ENCODE data around the gene OR2G2. TPM values are rescaled to one million over a fixed set of nuclear protein-coding genes. Genes with fewer than 3 reads are reported as not detected.

The OR2G2 gene
- total RNA-seq, 1 experiment from 2014 or later, result not detected

GRCh38 chr1:247552231-247552630 is 35.9 kb upstream of the OR2G2 start:
- POLR2A ChIA-PET, result no interaction called here

GRCh38 chr1:247557926-247558674 is 30.1 kb upstream of the OR2G2 start:
- Mint-ChIP-seq H3K36me3 (ENCODE audit: insufficient read depth, unreplicated experiment) (no peaks in the 10 kb centered on the region), H3K27ac (ENCODE audit: low read depth, unreplicated experiment) (no peak overlapping the region), H3K9me3 (ENCODE audit: unreplicated experiment) (no peaks in the 10 kb centered on the region), H3K4me1 (ENCODE audit: insufficient read depth, unreplicated experiment) (no peaks in the 10 kb centered on the region), H3K4me3 (ENCODE audit: unreplicated experiment) (no peak overlapping the region), H3K27me3 (ENCODE audit: insufficient read depth, unreplicated experiment) (no peaks in the 10 kb centered on the region)
- no peak for DNase-seq (ENCODE audit: unreplicated experiment)
- POLR2A ChIA-PET, result no interaction called here
- CTCF ChIA-PET, result no interaction called here
- intact Hi-C loops (cut with micrococcal nuclease), result no loop called here
- no TSS peak for BruUV-seq (replicated peaks)
- no peak for TF ChIP-seq CTCF (IDR thresholded peaks at IDR 0.05; ENCODE audit: unreplicated experiment)

More at GRCh38 chr1:247552231-247552630, 35.9 kb upstream of the OR2G2 start:
- Mint-ChIP-seq H3K4me3 (ENCODE audit: unreplicated experiment) (no peak overlapping the region), H3K27me3 (ENCODE audit: insufficient read depth, unreplicated experiment) (no peaks in the 10 kb centered on the region), H3K4me1 (ENCODE audit: insufficient read depth, unreplicated experiment) (peaks cover 6% of the 10 kb centered on the region), H3K9me3 (ENCODE audit: unreplicated experiment) (peaks cover 8% of the 10 kb centered on the region), H3K27ac (ENCODE audit: low read depth, unreplicated experiment) (no peak overlapping the region), H3K36me3 (ENCODE audit: insufficient read depth, unreplicated experiment) (no peaks in the 10 kb centered on the region)
- no TSS peak for BruUV-seq (replicated peaks)
- no peak for DNase-seq (ENCODE audit: unreplicated experiment)
- no peak for TF ChIP-seq CTCF (IDR thresholded peaks at IDR 0.05; ENCODE audit: unreplicated experiment)
- CTCF ChIA-PET, result interaction anchor here (1.1 to 1.5 kb wide), 4 partner anchors 9 to 163 kb away, joined by 3 to 4 read pairs (median 4); no protein-coding TSS in a partner anchor
- intact Hi-C loops (cut with micrococcal nuclease), result no loop called here

GRCh38 chr1:247561711-247562110 is 26.4 kb upstream of the OR2G2 start:
- TF ChIP-seq CTCF (IDR thresholded peaks at IDR 0.05; ENCODE audit: unreplicated experiment), result no peak
- no peaks in the 10 kb centered on the region for H3K4me1 Mint-ChIP-seq (ENCODE audit: insufficient read depth, unreplicated experiment)
- ChIA-PET CTCF (interaction anchor here (1.0 to 1.6 kb wide), 4 partner anchors 10 to 171 kb away, joined by 3 to 7 read pairs (median 4); no protein-coding TSS in a partner anchor), POLR2A (no interaction called here)
- H3K36me3 Mint-ChIP-seq (ENCODE audit: insufficient read depth, unreplicated experiment), result no peaks in the 10 kb centered on the region
- H3K27me3 Mint-ChIP-seq (ENCODE audit: insufficient read depth, unreplicated experiment), result no peaks in the 10 kb centered on the region
- no TSS peak for BruUV-seq (replicated peaks)
- intact Hi-C loops (cut with micrococcal nuclease), result no loop called here
- H3K27ac Mint-ChIP-seq (ENCODE audit: low read depth, unreplicated experiment), result no peak overlapping the region
- DNase-seq (ENCODE audit: unreplicated experiment), result no peak
- H3K9me3 Mint-ChIP-seq (ENCODE audit: unreplicated experiment), result no peaks in the 10 kb centered on the region
- H3K4me3 Mint-ChIP-seq (ENCODE audit: unreplicated experiment), result no peak overlapping the region

- H3K36me3 Mint-ChIP-seq (ENCODE audit: insufficient read depth, unreplicated experiment), result no peaks in the 10 kb centered on the region
- H3K27ac Mint-ChIP-seq (ENCODE audit: low read depth, unreplicated experiment), result no peak overlapping the region
- ChIA-PET CTCF (interaction anchor here (1.2 to 1.6 kb wide), 3 partner anchors 15 to 172 kb away, joined by 3 to 7 read pairs (median 4); no protein-coding TSS in a partner anchor), POLR2A (no interaction called here)
- BruUV-seq (replicated peaks), result no TSS peak
- TF ChIP-seq CTCF (IDR thresholded peaks at IDR 0.05; ENCODE audit: unreplicated experiment), result no peak
- intact Hi-C loops (cut with micrococcal nuclease), result no loop called here
- H3K4me1 Mint-ChIP-seq (ENCODE audit: insufficient read depth, unreplicated experiment), result no peaks in the 10 kb centered on the region
- no peaks in the 10 kb centered on the region for H3K27me3 Mint-ChIP-seq (ENCODE audit: insufficient read depth, unreplicated experiment)
- DNase-seq (ENCODE audit: unreplicated experiment), result no peak
- no peaks in the 10 kb centered on the region for H3K9me3 Mint-ChIP-seq (ENCODE audit: unreplicated experiment)
- H3K4me3 Mint-ChIP-seq (ENCODE audit: unreplicated experiment), result no peak overlapping the region
Measured at GRCh38 chr1:247562198-247562597, 26.0 kb upstream of the OR2G2 start.
